ENCODE data around the gene ITIH3.

The ITIH3 gene

DNA sequence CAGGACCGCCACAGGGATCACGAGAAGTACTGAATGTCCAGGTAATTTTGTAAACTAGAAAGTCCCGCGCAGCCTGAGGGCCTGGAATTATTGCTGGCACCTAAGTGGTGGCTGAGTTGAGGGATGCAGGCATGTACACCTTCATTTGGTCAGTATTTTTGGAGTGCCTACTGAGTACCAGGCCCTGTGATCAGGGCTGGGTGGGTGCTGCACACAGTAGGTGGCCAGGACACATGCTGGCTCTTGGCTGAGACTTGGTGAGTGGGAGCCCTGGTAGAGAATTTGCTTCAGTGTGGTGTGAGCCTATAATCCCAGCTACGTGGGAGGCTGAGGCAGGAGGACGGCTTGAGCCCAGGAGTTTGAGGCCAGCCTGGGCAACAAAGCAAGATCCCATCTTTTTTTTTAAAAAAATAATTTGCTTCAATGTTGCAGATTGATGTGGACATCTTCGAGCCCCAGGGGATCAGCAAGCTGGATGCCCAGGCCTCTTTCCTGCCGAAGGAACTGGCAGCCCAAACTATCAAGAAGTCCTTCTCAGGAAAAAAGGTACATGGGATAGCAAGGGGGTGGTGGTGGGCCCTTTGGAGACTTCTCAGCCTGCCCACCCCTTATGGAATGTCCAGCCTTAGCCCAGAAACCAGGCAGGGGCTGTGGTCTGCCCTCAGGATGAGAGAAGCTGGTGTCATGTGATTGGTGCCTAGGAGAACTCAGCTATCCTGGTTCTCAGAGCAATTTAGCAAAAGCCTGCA, 14.6 kb upstream of the ITIH3 start:
- DNase-seq (ENCODE audit: low read depth in 2 of 3, low spot score in 2 of 3): no peak

DNA sequence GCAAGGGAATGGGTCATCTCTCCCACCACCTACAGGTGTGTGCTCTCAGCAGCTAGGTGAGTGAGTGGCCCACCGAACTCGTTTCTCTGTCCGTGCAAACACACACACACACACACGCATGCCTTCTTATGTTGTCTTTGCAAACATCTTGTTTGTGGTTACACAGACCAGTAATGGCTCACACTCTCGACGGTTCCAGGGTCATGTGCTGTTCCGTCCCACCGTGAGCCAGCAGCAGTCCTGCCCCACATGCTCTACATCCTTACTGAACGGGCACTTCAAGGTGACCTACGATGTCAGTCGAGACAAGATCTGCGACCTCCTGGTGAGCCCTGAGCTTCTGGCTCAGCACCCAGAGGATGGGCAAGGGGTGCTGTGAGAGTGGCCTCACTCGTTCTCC, 12.9 kb upstream of the ITIH3 start:
- no peak for DNase-seq (ENCODE audit: low read depth in 2 of 3, low spot score in 2 of 3)

DNA sequence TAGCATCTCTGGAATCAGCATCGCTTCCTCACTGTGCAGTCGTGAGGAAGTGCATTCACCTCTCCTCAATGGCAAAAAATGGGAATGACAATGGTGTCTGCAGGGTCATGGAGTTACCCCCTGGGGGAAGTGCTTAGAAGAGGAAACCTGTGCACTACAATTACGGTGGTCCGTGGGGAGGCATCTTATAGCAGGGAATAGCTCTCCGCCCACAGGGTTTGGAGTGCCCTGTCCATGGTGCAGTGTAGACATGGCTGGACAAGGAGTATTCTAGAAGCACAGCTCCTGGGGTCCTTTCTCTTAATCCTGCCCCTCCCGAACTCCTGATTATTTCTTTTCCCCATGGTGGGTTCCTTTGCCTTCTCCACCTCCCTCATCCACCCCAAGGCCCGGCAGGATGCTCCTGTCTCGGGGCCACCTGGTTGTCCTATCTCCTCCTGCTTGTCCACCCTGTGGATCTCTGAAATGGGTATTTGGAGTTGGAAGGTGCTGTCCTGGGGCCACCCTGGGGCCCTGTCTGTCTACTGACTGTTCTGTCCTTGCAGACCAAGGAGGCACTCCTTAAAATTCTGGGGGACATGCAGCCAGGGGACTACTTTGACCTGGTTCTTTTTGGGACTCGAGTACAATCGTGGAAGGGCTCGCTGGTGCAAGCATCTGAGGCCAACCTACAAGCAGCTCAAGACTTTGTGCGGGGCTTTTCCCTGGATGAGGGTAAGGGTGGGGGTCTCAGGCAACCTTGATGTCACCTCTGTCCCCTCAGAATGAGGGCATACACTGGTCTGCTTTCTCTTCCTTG, 12.0 kb upstream of the ITIH3 start:
- no peak for DNase-seq (ENCODE audit: low read depth in 2 of 3, low spot score in 2 of 3)

DNA sequence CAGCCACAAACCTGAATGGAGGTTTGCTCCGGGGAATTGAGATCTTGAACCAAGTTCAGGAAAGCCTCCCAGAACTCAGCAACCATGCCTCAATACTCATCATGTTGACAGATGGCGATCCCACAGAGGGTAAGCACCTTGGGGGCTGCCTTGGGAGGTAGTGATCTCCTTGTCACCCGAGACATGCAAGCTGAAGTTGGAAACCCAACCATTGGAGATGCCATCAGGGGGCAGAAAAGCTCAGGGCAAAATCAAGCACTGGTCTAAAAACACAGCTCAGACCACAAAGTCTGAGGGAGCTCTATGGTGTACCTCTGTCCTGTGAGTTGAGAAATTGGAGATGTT, 11.4 kb upstream of the ITIH3 start:
- no peak for DNase-seq (ENCODE audit: low read depth in 2 of 3, low spot score in 2 of 3)

DNA sequence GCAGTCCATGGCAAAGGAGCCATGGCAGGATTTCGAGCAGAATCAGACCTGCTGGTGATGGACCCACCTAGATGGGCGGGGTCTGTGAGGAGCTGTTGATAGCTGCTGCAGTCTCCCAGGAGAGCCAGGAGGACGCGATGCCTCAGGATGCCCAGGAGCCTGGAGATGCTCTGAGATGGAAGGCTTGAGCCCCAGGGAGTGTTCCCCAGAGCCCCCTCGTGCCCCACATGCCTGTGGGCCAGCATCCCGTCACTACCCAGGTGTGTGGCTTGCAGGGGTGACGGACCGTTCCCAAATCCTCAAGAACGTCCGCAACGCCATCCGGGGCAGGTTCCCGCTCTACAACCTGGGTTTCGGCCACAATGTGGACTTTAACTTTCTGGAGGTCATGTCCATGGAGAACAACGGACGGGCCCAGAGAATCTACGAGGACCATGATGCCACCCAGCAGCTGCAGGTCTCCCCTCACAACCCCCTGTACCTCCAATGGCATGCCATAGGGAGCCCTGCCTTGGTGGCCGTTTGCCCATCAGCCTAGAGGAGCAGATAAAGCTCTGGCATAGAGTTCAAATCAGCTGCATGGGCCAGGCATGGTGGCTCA, 10.5 kb upstream of the ITIH3 start:
- DNase-seq (ENCODE audit: low read depth in 2 of 3, low spot score in 2 of 3): no peak

DNA sequence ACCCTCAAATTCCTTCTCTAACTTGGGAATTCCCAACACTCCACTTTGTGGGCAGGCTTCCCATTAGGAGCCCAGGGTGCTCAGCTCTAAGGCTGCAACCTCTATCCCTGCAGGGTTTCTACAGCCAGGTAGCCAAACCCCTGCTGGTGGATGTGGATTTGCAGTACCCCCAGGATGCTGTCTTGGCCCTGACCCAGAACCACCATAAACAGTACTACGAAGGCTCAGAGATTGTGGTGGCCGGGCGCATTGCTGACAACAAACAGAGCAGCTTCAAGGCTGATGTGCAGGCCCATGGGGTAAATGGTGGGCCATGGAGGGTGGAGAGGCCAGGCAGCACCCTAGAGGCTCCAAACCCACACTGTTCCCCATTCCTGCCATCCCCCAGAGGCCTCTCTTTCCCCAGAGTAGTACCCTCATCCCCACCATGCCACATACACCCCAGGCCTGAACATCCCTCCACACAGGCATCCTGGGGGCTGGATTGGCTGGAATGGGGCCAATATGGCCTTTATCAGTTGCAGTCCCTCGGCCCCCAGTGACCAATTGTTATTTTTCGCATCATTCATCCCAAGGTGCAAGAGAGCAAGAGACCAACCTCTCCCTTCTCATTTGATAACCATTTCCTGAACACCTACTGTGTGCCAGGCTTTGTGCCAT, 9.5 kb upstream of the ITIH3 start:
- no peak for DNase-seq (ENCODE audit: low read depth in 2 of 3, low spot score in 2 of 3)

DNA sequence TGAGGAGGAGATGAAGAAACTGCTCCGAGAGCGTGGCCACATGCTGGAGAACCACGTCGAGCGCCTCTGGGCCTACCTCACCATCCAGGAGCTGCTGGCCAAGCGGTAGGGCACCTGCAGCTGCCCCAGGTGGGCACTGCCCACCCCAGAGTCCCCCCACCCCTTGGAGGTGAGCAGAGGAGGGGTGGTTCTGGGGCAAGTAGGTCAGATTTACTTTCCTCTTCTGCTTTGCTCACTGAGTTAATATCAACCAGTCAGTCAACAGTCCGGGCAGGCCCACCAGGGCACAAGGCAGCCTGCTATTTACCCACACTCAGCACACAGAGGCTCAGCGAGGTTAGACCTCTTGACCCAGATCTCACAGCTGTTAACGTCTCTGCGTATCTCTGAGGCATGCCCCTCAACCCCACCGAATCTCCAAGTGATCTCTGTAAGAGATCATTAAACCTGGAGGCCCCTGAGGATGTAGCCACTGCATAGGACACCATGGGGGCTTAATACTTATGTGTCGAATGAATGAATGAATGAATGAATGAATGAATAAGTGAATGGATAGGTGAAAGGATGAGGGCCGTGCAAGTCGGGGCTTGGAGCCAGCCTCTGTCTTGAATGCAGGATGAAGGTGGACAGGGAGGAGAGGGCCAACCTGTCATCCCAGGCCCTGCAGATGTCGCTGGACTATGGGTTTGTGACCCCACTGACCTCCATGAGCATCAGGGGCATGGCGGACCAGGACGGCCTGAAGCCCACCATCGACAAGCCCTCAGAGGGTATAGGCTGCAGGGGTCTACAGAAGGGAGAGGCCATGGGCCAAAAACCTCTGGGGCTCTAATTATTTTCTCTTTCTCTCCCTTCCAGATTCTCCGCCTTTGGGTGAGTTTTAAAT, 8.0 kb upstream of the ITIH3 start:
- DNase-seq (ENCODE audit: low read depth in 2 of 3, low spot score in 2 of 3): no peak

DNA sequence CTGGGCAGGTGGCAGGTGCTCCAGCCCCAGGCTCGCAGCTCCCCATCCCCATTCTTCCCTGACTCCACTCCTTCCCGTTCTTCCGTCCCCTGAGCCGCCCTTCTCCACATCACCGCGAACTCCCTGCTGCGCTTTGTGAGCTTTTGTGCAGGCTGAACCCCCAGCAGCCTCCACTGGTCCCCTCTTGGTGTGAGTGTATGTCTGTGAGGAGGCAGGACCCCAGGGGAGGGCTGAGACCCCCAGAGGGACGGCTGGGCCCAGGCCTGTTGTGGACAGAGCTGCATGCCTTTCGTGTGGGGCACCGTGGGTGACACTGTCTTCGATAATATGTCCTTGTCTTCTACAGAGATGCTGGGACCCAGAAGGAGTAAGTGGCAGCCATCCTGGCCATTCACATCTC, 7.3 kb upstream of the ITIH3 start:
- no peak for DNase-seq (ENCODE audit: low read depth in 2 of 3, low spot score in 2 of 3)

DNA sequence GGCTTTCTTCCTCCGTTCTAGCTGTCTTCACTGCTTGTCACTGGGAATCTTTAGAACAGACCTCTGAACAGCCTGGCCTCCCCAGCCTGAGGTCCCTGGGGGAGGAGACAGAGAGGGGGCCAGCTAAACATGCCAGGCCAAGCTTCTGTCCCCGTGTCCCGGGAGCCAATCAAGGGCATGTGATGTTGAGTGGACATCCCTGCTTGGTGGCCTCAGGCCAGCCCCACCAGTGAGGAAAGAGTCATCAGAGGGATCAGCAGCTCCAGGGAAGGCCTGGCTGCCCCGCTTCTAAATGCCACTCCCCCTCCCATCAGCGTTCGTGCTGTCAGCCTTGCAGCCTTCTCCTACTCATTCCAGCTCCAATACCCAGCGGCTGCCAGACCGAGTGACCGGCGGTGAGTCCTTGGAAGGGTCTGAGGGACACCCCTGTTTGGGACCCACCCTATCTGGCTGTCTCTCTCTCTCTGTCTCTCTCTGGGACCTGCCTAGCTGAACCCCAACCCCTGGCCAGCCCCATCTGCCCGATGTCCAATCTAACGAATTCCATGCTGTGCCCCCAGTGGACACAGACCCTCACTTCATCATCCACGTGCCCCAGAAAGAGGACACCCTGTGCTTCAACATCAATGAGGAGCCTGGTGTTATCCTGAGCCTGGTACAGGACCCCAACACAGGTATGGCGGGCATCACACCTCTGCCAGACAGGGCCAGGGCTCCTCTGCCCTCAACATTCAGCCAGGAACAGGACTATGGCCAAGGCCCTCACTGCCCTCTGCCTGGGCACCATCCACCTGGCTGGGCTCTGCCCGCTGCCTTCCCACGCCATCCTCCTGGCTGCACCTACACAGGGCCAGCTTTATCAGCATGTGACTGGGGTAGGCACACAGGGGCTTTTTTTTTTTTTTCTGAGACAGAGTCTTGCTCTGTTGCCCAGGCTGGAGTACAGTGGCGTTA, 6.6 kb upstream of the ITIH3 start:
- no peak for DNase-seq (ENCODE audit: low read depth in 2 of 3, low spot score in 2 of 3)

DNA sequence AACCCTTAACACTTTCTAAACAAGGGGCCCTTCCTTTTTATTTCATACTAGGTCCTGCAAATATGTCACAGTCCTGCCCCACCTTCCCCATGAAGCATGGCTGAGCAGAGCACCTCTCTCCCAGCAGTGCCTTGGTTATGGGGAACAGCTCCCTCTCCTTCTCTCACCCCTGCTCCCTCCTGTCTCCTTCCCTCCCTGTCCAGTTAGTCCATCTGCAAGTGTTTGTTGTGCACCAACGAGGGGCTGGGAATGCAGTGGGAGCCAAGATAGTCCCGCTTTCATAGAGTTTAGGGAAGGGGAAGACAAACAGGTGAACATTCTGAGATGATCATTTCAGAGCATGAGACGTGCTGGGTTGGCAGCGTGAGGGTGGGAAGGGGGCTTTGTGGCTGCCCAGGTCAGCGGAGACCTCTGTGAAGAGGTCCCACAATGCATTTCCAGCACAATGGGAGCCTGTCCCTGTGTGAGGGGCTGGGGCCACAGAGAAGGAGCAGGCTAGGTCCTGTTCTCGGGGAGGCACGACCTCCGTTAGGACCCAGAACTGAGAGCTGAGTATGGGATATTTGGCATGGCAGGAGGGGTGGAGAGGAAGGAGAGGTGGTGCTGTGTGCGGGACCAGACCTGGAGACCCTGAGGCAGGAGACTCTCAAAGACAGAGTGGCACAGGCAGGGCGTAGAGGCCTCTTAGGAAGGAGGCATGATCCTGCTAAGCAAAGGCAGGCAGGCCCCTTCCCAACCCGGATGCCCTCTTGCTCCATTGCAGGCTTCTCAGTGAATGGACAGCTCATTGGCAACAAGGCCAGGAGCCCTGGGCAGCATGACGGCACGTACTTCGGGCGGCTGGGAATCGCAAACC, 5.5 kb upstream of the ITIH3 start:
- no peak for DNase-seq (ENCODE audit: low read depth in 2 of 3, low spot score in 2 of 3)

DNA sequence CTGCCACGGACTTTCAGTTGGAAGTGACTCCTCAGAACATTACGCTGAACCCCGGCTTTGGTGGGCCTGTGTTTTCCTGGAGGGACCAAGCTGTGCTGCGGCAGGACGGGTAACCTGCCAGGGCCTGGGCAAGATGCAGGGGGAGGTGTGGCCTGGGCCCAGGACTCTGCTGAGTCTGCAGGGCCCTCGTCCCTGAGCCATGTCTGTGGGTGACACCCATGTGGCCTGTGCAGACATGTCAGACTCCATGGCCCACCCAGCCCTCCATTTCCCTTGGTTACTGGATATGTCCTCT, 4.9 kb upstream of the ITIH3 start:
- DNase-seq (ENCODE audit: low read depth in 2 of 3, low spot score in 2 of 3): no peak

DNA sequence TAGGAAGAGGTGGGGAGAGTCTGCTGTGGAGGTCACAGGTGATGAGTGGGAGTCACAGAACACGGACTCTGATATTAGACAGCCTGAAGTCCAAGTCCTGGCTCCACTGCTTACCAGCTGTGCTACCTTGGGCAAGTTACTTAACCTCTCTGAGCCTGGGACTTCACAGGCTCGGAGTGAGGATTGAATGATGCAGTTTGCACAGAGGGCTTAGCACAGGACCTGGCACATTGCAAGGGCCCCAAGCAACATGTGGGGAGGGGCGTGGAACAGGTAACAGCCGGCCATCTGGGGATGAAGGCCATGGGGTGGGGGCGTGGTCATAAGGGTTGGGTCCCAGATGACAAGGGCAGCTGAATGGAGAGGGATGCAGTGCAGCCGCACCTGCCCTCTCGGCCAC, 4.3 kb upstream of the ITIH3 start:
- DNase-seq (ENCODE audit: low read depth in 2 of 3, low spot score in 2 of 3): no peak

DNA sequence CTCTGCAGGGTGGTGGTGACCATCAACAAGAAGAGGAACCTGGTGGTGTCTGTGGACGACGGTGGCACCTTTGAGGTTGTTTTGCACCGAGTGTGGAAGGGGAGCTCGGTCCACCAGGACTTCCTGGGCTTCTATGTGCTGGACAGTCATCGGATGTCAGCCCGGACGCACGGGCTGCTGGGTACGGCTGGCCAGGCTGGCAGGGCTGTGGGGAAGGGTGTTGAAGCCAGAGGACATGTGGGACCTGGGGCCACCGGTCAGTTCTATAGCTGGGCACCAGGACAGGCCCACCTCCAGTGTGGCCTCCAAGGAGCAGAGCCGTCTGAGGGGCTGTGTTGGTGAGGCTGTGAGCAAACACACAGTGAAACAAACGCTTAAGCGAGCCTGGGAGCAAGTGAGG, 3.9 kb upstream of the ITIH3 start:
- DNase-seq (ENCODE audit: low read depth in 2 of 3, low spot score in 2 of 3): no peak

DNA sequence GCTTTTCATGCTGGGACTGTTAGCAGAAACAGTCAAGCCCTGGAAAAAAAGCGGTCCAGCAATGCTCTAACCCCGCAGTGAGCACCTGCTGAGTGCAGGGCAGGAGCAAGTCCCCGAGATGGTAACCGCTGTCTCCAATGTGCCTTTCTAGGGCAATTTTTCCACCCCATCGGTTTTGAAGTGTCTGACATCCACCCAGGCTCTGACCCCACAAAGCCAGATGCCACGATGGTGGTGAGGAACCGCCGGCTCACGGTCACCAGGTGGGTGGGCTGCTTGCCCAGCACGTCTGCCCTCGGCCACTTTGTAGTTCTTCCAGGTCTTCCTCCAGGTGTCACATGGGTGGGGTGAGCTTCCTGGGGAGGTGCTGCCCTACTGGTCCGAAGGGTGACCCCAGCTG, 3.2 kb upstream of the ITIH3 start:
- no peak for DNase-seq (ENCODE audit: low read depth in 2 of 3, low spot score in 2 of 3)

DNA sequence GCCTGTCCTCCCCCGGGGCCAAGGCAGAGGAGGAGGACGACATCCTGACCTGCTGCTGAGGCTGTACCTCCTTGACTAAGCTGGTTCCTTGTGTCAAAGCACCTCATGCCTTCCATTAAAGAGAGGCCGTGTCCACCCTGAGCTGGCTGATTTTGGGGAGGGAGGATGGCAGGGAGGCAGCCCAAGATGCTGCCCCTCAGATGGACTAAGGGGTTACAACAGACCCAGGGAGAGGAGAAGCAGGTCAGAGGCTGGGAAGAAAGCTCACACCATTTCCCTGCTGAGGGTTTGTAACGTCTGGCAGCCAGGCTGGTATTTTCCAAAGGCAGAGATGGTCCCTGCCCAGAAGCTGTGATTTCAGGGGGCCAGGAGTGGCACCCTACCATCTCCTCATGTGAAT, 2.7 kb upstream of the ITIH3 start:
- no peak for DNase-seq (ENCODE audit: low read depth in 2 of 3, low spot score in 2 of 3)

DNA sequence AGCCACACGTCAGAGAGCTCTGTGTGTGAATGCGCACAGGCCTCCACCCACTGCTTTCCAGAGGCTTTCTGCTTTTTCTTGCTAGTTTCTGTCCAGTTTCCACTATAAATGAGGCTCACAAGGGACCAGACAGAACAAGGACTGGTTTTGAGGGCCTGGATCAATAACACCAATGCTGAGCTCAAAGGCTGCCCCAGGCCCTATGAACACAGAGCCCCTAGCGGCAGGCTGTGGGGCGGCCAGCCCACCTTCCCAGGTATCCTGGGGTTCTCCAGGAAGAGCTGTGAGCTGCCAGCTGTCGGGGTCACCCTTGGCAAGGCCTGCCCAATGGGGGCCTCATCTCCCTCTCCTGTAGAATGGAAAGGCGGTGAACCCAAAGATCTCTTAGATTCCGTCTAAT, 2.2 kb upstream of the ITIH3 start:
- DNase-seq (ENCODE audit: low read depth in 2 of 3, low spot score in 2 of 3): no peak

DNA sequence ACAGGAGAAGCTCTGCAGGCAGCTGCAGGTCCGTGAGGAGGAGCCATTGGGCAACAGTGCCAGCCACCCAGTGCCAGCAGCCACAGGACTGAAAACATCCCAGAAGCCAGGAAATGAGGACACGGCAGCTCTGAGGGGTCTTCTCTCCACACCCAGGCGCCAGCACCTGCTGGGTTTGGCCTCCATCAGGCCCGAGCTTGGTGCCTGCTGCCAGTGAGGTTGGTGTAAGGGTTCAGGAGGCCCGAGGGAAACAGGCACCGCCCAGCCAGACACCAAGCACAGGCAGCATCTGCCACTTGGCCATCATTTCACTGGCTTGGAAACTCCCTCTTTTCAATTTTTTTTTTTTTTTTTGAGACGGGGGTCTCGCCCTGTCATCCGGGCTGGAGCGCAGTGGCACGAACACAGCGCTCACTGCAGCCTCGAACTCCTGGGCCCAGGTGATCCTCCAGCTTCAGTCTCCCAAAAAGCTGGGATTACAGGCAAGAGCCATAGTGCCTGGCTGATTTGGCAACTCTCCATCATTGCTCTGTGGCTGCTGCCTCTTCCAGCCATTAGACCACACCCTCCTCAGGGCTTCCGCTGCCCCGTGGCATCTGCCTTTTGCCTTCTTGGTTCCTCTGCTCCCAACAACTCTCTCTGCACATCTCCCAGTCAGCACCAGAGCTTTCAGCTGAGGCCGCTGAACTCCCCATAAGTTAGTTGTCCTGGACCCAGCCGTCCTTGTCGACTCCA, 1.5 kb upstream of the ITIH3 start:
- no peak for DNase-seq (ENCODE audit: low read depth in 2 of 3, low spot score in 2 of 3)
